K562 (cell line): Measurements from ENCODE around the gene PYGM. TPM values are rescaled to one million over a fixed set of nuclear protein-coding genes. Genes with fewer than 3 reads are reported as not detected.

ENCODE experiments used
- AFF1 ChIP-seq, 2 experiments: fragments of 450-650 bp; IDR thresholded peaks; 2 replicates each; pipeline ENCODE4 v1.6.1; 2018; ENCODE audit warnings: mild to moderate bottlenecking in 2 of 2, low read depth in 1 of 2; ENCODE audit not compliant: partially characterized antibody in 2 of 2
- BACH1 ChIP-seq: fragments of 200-800 bp; sonication (Bioruptor generic); IDR thresholded peaks from 2 replicates; pipeline ENCODE4 v1.6.1; 2016; ENCODE audit warnings: missing genetic modification characterization, missing compliant biosample characterization
- CBX2 ChIP-seq: fragments of 200-600 bp; sonication (generic); IDR thresholded peaks from one replicate; pipeline ENCODE4 v1.6.1; 2012; ENCODE audit warnings: mild to moderate bottlenecking, low read length, inconsistent platforms; ENCODE audit not compliant: insufficient read depth, poor library complexity, severe bottlenecking
- CBX3 ChIP-seq, 2 experiments: IDR thresholded peaks; 1 replicate in 1 of 2; 2 replicates in 1 of 2; pipeline ENCODE4 v1.6.1; 2012; ENCODE audit warnings: inconsistent platforms in 2 of 2, low read length in 2 of 2, borderline replicate concordance in 1 of 2, control low read depth in 1 of 2
- CEBPB ChIP-seq: fragments of 450-650 bp; IDR thresholded peaks from 2 replicates; pipeline ENCODE4 v1.6.1; 2016; ENCODE audit warnings: missing genetic modification characterization, missing compliant biosample characterization
- CHD1 ChIP-seq: fragments of 200-600 bp; sonication (generic); IDR thresholded peaks from one replicate; pipeline ENCODE4 v1.6.1; 2012; ENCODE audit warnings: mild to moderate bottlenecking, moderate library complexity, low read length, inconsistent platforms
- ETS1 ChIP-seq: conservative IDR thresholded peaks from 2 replicates; pipeline ENCODE4 v1.6.1; 2011; ENCODE audit warnings: low read depth, mild to moderate bottlenecking, low read length; ENCODE audit not compliant: control insufficient read depth
- HDAC1 ChIP-seq, 2 experiments: fragments of 450-650 bp; IDR thresholded peaks; 2 replicates each; pipeline ENCODE4 v1.6.1; 2016 to 2017; ENCODE audit warnings: inconsistent platforms in 1 of 2, mild to moderate bottlenecking in 1 of 2, moderate library complexity in 1 of 2
- HINFP ChIP-seq: fragments of 450-650 bp; conservative IDR thresholded peaks from 2 replicates; pipeline ENCODE4 v1.6.1; 2016; ENCODE audit warnings: missing genetic modification characterization, low read depth, mild to moderate bottlenecking, control low read depth, missing compliant biosample characterization
- ILK ChIP-seq: fragments of 450-650 bp; IDR thresholded peaks from 2 replicates; pipeline ENCODE4 v1.6.1; 2016; ENCODE audit warnings: missing genetic modification characterization, low read depth, mild to moderate bottlenecking, missing compliant biosample characterization, moderate library complexity, borderline replicate concordance
- NR1H2 ChIP-seq: sonication (generic); formaldehyde crosslinking; IDR thresholded peaks from 2 replicates; pipeline ENCODE4 v1.4.0; 2020; ENCODE audit warnings: mild to moderate bottlenecking, missing genetic modification reagents
- SMAD4 ChIP-seq: fragments of 250-450 bp; sonication (Bioruptor Pico); conservative IDR thresholded peaks from 2 replicates; pipeline ENCODE4 v1.8.0; 2021; ENCODE audit warnings: inconsistent platforms, mild to moderate bottlenecking, moderate library complexity
- SP1 ChIP-seq: sonication (generic); formaldehyde crosslinking; IDR thresholded peaks from 2 replicates; pipeline ENCODE4 v1.8.1; 2022; ENCODE audit warnings: mild to moderate bottlenecking, missing genetic modification reagents
- TEAD2 ChIP-seq: fragments of 450-650 bp; IDR thresholded peaks from 2 replicates; pipeline ENCODE4 v1.6.1; 2016; ENCODE audit warnings: missing genetic modification characterization, control low read depth, missing compliant biosample characterization
- VEZF1 ChIP-seq: fragments of 200-800 bp; sonication (Bioruptor generic); IDR thresholded peaks from 2 replicates; pipeline ENCODE4 v1.6.1; 2017; ENCODE audit warnings: missing genetic modification characterization, missing compliant biosample characterization
- ZNF740 ChIP-seq, 3 experiments: fragments of 200-800 bp in 1 of 3; sonication (Bioruptor generic) in 1 of 3; sonication (generic) in 1 of 3; formaldehyde crosslinking in 1 of 3; IDR thresholded peaks; 2 replicates each; pipeline versions ENCODE4 v1.6.1 to v1.8.0; 2016 to 2022; ENCODE audit warnings: mild to moderate bottlenecking in 2 of 3, missing compliant biosample characterization in 2 of 3, missing genetic modification characterization in 2 of 3, missing genetic modification reagents in 1 of 3
- polyA plus RNA-seq, 8 experiments: library from polyadenylated mRNA; depleted of rRNA in 4 of 8; stranded (reverse) in 5 of 8; unstranded in 3 of 8; fragments of >200 nt; fragmentation: Nextera tagmentation in 2 of 8; fragmentation: Illumina TruSeq in 1 of 8; extraction: Ambion mirVana in 2 of 8; extraction: Trizol in 1 of 8; gene quantifications; 2 replicates each; pipeline versions ENCODE4 v1.2.1 to v1.2.3, GENCODE V29; 2011 to 2014; ENCODE audit warnings: inconsistent platforms in 1 of 8, missing spikeins in 1 of 8
- total RNA-seq, 7 experiments: library from RNA; depleted of rRNA in 6 of 7; stranded (reverse); fragments of >200 nt in 6 of 7; fragmentation: Illumina TruSeq in 2 of 7; extraction: Trizol in 2 of 7; gene quantifications; 2 replicates each; pipeline versions ENCODE4 v1.2.1 to v1.2.3, GENCODE V29; 2011 to 2021; ENCODE audit warnings: low replicate concordance in 1 of 7

Gene PYGM
- total and polyA plus RNA-seq, 9 of the 15 experiments (the other 6 are each of a cell fraction or from before 2014, with no cell fraction given): 0.07 to 1.5 (median 0.68) TPM

GRCh38 chr11:64777449-64778222 lies 17.9 kb upstream of the PYGM start (continued):
- peak; percentile 57; the same call in 1 of the 2 replicates for TF ChIP-seq ZNF740 (CRISPR knock-in tag; IDR thresholded peaks at IDR 0.05)
- TF ChIP-seq ZNF740 (tag; IDR thresholded peaks at IDR 0.05): no peak
- TF ChIP-seq HDAC1 (IDR thresholded peaks at IDR 0.05): peak in 1 of 2 experiments; percentile 62; a peak in 1 of 4 replicates
- 0 out of 2 replicates have a peak, but pooled peaks have one; percentile 28 for TF ChIP-seq SP1 (CRISPR knock-in tag)
- no peak for TF ChIP-seq CBX3 (IDR thresholded peaks at IDR 0.05; ENCODE audit: borderline replicate concordance in 1 of 2, low read length in 2 of 2)
- no peak for TF ChIP-seq ILK (tag)
- no peak for TF ChIP-seq CBX2
- TF ChIP-seq CHD1: peak; percentile 81
- peak; percentile 79 for TF ChIP-seq VEZF1 (CRISPR knock-in tag)
- TF ChIP-seq NR1H2 (CRISPR knock-in tag): no peak
- 0 out of 2 replicates have a peak, but pooled peaks have one; percentile 58 for TF ChIP-seq ETS1
- no peak for TF ChIP-seq CEBPB (tag)
- TF ChIP-seq AFF1 (IDR thresholded peaks at IDR 0.05; ENCODE audit: low read depth in 1 of 2, partially characterized antibody in 2 of 2): no peak
- TF ChIP-seq SMAD4 (CRISPR knock-in tag): no peak
- no peak for TF ChIP-seq BACH1 (tag)
- no peak for TF ChIP-seq HINFP (tag)
- TF ChIP-seq TEAD2 (tag): no peak
